IPS DF 4.7 (cell line): ENCODE data around the gene NOXRED1.

Source experiments
- DNase-seq: peaks from one replicate; pipeline ENCODE4 v3.0.0-alpha.2; 2013; ENCODE audit warnings: low spot score; ENCODE audit errors: extremely low read depth

NOXRED1 gene

DNA sequence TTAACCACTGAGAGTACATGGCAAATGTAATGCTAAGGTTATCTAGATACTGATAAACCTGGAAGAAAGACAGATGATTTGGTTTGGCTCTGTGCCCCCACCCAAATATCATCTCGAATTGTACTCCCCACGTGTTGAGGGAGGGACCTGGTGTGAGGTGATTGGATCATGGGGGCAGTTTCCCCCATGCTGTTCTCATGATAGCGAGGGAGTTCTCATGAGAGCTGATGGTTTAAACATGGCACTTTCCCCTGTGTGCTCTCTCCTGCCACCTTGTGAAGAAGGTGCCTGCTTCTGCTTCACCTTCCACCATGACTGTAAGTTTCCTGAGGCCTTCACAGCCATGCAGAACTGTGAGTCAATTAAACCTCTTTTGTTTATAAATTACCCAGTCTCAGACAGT, 14.2 kb downstream of the NOXRED1 start:
- DNase-seq, result no peak

DNA sequence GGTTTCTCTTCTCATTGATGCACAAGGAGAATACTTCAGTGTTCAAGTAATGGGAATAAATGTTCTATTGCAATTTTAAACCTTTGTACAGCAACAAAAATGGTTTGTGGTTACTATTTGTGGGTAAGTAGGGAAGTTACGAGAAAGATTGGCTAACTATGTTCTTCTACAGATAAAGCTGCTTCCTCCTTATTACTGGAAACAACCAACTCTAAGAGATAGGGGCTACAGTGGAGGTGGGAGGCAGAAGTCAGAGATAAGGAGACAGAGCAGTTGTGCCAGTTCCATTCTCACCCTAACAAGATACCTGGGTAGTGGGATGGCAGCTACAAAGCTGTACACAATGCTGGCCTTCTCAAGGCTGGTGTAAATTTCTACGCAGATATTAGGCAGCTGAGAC, 16.2 kb downstream of the NOXRED1 start:
- no peak for DNase-seq

DNA sequence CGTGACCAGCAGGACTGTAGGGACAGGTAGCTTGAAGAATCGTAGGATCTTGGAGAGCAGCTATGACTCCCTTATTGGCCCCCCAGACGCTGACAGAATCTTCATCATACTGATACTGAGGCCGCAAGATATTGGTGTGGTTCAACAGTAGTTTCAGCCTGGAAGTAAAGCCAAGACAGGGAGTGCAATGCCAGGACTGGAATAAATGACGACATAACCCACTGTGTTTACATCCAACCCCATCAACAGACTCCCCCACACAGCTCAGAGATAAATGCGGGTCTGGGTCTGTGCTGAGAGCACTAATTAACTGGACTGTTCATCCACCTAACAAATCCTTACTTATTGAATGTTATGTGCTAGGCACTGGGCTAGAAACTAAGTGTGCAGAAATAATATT, 16.6 kb downstream of the NOXRED1 start:
- DNase-seq, result no peak

DNA sequence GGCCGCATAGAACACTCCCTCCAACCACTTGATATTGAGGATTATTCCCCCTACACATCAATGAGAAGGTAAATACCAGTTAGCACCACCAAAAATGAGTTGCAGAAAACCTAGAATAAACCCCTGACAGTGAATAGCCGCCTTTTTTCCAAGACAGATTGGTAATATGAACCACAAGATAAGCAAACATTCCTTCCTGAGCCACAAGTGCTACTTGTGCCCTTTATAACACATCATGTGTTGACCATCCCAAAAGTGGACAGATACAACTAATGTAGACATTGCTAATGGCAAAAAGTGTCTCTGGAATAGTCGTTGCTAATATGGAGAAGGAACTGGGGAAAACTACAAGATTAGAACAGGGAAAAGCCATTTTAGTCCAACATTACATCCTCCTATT, 17.2 kb downstream of the NOXRED1 start:
- no peak for DNase-seq

DNA sequence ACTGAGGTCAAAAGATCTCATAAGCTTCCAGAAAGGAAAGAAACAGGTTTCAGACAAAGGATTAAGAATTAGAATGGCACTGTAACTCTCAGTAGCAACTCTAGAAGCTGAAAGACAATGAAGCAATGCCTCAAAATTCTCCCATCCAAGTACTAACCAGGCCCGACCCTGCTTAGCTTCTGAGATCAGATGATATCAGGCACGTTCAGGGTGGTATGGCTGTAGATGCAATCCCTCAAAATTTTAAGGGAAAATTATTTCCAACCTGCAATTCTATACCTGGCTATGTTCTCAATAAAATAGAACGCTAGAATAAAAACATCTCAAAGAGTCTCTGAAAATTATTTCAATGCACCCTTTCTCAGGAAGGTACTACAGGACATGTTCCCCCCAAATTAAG, 19.6 kb downstream of the NOXRED1 start:
- DNase-seq, result no peak

DNA sequence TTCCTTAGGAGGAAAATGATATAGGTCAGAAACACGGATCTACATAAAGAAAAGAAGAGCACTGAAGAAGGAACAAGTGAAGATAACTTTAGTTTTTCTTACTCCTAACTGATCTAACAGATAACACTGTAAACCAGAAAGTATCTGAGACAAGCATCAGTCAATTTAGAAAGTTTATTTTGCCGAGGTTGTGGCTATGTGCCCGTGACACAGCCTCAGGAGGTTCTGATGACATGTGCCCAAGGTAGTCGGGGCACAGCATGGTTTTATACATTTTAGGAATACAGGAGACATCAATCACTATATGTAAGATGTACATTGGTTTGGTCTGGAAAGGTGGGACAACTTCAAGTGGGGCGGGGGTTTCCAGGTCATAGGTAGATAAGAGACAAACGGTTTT, 23.1 kb downstream of the NOXRED1 start:
- no peak for DNase-seq

DNA sequence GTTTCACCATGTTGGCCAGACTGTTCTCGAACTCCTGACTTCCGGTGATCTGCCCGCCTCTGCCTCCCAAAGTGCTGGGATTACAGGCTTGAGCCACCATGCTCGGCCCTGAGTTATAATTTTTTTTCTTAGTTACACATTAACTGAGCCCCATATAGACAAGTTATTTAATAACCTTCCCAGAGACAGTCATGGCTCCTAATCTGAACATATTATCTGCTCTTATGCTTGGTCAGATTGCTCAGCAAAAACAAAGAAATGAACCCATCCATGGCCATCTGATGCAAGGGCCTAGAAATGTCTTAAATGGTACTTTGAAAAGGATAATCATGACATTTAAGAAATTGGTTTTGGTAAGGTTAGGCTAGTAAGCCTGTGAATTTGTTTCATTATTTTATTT, 33.1 kb downstream of the NOXRED1 start:
- no peak for DNase-seq

DNA sequence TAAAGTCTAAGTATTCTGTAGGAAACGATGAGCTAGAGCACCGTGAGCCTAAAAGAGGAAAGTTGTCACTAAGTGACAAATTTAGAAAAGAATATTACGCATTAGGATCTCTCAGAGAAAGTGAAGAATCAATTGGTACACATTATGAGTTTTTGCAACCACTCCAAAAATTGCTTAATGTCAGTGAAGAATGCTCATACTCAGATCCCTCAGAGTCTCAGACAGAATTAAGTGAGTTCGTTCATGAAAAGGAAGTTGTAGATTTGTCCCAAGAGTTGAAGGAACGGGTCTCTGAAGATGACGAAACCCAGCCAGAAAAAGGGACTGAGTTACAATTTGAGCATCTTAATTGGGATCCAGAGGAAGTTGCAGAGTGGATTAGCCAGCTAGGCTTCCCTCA, 44.6 kb downstream of the NOXRED1 start:
- DNase-seq, result no peak

DNA sequence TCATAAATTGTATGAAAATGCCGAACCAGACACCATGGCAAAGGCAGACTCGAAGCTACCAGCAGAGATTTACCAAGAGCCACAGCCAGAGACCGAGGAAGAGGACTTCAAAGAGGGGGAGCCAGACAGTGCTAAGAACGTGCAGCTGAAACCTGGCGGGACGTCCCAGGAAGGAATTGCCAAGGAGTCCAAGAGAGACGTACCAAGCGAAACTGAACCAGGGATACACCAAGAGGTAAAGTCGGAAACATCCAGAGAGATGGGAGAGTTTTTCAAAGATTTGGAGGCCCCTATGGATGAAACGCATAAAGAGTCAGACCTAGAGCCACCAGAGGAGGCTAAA, 45.9 kb downstream of the NOXRED1 start:
- DNase-seq, result no peak

DNA sequence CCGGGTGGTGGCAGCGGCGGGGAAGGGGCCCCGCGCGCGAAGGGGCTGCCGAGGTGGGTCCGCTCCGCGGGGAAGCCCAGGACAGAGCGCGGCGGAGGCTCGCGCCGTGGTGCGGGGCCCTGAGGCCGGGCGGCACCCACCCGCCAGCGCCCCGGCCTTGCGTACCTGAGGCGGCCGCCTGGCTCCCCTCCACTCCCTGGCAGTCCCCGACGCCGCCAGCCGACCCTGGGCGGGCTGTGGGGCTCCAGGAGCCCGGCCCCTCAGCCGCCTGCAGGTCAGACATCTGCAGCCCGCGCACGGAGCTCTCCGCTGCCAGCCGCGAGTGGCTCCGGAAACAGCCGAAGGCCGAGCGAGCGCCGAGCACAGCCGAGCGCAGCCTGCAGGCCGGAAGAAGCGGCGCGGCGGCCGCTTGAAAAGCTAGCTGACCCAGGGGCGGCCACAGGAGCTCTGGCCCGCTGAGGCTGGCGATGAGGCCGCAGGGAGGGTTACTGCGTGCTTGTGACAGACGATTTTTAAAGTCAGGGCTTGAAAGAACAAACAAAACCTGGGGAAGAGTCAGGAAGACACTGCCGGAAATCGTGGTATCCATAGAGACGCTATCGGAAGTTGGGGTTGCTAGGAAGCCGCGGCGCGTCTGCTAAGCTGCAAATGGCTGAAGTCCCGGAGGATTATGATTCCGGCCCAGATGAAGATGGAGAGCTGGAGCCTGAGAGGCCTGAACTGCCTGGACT, 46.4 kb downstream of the NOXRED1 start, which contains the start of the genes SAMD15 and TMED8:
Gene SAMD15 (plus strand): TSS at position 609 of the 731 bp plus-strand sequence. CDS start 40 bp downstream, at position 649.
Gene TMED8 (minus strand): TSS at position 324 of the 731 bp plus-strand sequence. CDS start 41 bp downstream, at position 283.
- peak; percentile 46 for DNase-seq

DNA sequence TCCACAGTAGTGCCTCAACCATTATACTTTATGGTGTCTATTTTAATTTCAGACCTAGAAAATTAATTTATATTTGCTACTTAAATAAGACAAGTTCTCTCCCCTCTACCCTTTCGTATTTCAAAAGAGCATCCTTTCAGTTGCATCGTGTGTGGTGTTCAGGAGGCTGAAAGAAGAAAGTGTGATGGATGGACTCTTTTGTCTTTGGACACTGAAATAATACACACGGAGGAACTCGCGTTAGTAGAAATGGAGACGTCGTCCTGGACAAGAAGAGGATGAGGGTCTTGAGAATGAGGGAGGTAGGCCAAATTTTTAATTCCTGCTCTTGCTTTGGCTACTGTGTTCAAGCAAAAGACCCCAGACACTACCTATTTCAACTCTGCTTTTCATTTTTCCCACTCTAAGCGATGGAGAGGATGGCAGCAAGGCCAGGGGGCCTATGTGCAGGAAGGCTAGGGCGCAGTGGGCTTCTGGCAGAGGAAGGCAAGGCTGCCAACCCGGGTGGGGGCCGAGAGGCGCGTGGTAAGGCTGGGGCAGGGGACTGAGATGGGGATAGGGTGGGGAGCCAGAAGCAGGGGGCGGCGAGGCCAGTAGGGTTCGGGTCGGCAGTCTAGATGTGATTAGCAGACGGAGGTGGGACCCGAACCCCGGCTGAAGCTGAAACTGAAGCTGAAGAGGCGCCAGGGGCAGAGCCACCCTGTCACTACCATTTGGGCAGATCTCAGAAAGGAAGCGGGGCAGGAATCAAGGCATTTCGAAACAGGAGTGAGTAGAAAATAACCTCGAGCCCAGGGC, 47.2 kb downstream of the NOXRED1 start:
- DNase-seq, result peak; percentile 5

DNA sequence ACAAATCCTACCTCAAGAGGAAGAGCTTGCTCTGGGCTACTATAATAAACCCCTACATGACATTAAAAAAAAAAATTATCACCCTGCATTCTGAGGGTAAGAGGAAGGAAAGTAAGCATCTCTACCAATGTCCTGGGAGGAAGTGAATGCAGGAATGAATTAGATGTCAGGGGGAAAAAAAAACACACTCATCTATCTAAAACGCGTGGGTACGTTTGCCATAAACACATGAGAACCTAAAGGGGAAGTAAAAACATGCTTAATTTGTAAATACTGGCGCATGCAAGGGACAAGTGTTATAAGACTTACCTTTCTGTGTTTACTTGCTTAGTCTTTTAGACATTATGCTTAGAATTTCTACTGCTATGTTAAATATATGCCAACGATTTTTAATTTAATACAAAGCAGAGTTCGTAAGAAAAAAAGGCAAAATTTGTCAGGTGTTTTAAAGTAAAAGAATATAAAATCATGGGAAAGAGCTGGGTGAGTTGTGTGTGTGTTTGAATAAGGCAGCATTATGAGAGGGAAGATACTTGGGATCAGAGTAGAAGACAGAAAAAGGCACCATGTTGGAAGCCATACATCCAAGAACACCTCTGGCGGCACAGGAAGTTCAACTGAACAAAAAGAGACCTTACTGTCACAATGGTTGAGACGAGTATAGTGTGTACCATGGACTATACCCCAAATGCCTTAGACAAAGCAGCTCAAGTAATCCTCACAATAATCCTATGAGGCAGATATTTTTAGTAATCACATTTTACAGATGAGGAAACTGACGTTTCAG, 48.0 kb downstream of the NOXRED1 start:
- no peak for DNase-seq

DNA sequence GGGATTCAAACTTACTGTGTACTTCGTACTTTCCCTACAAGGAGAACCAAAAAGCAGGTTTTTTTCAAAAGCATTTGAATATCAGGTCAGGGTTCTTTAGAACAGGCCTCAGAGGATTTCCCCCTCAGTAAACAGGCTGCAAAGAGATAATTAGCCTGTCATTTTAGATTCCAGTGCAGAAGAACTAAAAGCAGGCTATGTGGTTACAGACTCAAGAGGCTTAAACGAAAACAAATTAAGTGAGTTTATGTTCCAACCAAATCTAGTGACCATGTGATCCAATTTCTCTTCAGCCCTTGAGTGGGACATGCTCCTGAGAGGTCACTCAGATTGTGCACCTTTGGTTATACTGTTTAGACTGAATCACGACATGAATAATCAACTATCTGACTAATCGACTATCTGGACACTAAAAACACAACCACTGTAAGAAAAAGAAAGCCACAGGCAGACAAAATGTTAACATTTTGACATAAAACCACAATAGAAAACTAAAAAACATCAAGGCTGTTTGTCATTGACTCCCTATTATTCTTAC, 51.0 kb downstream of the NOXRED1 start:
- no peak for DNase-seq

DNA sequence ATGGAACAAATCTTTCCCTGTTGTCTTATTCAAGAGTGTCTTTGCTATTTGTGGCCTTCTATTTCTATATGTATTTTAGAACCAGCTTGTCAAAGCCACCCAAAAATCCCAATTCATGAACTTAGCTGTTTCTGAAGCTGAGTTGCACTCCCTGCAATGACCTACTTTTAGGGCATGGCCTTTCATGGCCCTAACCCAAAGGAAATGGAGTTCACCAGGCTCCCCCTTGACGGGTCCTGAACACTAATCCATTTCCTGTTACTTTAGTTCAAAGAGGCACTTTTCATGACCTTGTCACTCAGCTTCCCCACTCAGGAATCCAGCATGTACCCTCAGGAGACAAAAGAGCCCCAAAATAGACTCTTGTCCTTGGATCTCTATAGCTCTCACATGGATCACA, 54.0 kb downstream of the NOXRED1 start:
- DNase-seq, result no peak

DNA sequence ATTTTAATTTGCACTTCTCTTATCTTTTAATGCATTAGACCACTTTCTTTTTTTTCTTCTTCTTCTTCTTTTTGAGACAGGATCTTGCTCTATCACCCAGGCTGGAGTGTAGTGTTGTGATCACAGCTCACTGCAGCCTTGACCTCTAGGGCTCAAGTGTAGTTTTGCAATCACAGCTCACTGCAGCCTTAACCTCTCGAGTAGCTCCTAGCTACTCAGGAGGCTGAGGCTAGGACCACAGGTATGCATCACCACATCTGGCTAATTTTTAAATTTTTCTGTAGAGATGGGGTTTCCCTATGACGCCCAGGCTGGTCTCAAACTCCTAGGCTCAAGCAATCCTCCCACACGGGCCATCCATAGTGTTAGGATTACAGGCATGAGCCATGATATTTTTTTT, 59.2 kb downstream of the NOXRED1 start:
- no peak for DNase-seq

DNA sequence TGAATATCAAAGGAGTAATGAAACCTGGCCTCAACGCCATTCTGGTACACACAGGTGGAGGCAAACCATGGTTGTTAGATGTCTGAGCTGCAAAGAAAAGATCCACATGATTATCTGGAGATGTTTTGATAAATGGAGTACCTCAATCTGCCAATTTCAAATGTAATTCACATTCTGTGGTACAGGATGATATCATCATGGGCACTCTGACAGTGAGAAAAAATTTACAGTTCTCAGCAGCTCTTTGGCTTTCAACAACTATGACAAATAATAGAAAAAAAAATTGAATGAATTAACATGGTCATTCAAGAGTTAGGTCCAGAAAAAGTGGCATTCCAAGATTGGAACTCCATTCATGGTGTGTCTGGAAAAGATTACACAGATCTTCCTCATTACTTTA, 63.7 kb downstream of the NOXRED1 start:
- no peak for DNase-seq

DNA sequence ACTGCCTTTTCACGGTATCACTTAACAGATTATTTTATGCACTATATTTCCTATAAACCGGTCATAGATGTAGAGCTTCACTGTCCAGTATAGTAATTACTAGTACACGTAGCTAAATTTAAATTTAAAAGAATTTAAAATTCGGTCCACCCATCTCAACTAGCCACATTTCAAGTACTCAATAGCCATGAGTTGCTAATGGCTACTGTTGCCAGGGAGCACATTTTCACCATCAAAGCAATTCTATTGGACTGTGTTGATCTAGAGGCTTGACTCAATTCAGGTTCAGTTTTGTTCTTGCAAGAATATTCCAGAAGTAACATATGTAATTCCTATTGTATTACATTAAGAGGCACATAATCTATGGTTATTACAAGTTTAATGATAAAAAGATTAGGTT, 66.4 kb downstream of the NOXRED1 start:
- DNase-seq, result no peak

DNA sequence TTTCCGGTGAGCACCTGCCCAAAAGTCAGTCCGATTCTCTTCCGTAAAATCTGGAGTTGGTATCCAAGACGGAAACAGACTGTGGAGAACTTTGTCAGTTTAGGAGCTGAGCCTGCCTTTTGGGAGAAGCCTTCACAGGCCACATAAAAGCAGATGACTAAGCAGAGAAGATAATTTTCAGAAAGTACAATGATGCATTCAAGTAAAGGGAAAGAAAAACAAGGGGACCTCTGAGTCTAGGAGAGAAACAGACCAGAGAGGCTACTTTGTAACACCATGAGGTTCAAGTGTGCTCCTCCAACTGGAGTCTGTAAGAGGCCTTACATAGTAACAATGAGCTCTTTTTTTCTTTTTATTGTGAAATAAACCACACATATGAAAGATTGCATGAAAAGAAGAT, 67.5 kb downstream of the NOXRED1 start:
- no peak for DNase-seq

DNA sequence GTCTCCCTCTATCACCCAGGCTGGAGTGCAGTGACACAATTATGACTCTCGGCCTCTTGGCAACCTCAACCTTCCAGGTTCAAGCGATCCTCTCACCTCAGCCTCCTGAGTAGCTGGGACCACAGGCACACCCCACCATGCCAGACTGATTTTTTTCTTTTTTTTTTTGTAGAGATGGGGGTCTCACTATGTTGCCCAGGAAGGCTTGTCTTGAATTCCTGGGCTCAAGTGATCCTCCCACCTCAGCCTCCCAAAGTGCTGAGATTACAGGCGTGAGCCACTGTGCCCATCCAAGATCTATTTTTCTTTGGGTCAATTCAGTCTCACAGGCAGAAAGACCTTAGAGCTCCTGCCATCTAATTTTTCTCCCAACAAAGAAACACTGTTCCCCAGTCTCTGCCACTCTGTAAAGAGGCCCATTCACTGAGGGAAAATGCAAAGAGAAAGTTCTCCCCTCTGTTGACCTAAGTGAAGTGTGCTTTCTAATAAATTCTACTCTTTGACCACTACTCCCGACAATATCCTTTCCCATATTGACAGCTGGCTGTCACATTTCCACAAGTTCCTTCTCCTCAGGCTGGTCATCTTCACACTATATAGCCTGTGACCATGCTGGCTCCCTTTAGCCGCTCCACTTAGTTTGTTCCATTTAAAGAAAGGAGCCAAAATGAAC, 69.7 kb downstream of the NOXRED1 start:
- no peak for DNase-seq

DNA sequence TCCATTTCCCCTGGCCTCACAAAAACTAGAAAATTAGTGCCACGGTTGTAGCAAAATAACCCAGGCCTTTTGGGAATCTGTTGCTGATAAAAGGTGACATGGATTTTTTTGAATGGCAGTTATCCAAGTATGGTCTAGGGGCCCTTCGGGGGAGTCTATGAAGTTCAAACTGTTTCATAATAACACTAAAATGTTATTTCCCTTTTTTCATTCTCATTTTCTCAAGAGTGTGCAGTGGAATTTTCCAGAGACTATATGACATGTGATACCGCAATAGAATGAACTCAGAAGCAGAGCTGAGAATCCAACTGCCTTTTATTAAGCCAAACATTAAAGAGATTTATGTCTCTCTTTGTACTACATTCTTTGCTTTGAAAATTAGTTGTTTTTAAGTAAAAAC, 75.6 kb downstream of the NOXRED1 start:
- no peak for DNase-seq

DNA sequence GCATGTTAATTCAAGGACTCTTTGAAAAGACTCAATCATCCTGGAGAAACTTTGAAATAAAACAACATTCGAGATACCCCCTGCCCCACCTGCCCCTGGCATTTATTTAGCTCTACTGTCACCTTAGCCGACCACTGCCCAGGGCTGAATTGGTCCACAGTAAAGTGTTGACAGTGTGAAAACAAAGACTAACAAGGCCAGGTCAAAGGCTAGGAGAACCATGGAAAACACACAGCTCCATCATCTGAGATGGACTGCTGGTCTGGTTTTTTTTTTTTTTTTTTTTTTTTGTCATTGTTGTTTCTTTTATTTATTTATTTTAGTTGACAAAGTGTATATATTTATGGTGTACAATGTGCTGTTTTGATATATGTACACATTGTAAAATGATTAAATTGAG, 76.8 kb downstream of the NOXRED1 start:
- DNase-seq, result no peak
